ENCODE measurements around the gene ASB3.
A peak's percentile ranks its signal among the peaks of the same experiment; 100 is the strongest.

ASB3 gene

GRCh38 chr2:53646788-53647187 is 140.0 kb downstream of the ASB3 start:
- DNase-seq (ENCODE audit: low read depth): no peak

GRCh38 chr2:53641290-53641689 is 145.5 kb downstream of the ASB3 start:
- no peak for DNase-seq (ENCODE audit: low read depth)

GRCh38 chr2:53640466-53640865 is 146.3 kb downstream of the ASB3 start:
- DNase-seq (ENCODE audit: low read depth): no peak

- DNase-seq (ENCODE audit: low read depth): no peak
Measured at GRCh38 chr2:53636596-53636995, 150.2 kb downstream of the ASB3 start.

GRCh38 chr2:53636109-53636508 is 150.6 kb downstream of the ASB3 start:
- no peak for DNase-seq (ENCODE audit: low read depth)

- no peak for DNase-seq (ENCODE audit: low read depth)
Measured at GRCh38 chr2:53635694-53636093, 151.1 kb downstream of the ASB3 start.

- no peak for DNase-seq (ENCODE audit: low read depth)
Measured at GRCh38 chr2:53633441-53633840, 153.3 kb downstream of the ASB3 start.

- DNase-seq (ENCODE audit: low read depth): peak; percentile 72
Measured at GRCh38 chr2:53632714-53633113, 154.0 kb downstream of the ASB3 start.

GRCh38 chr2:53632126-53632460 is 154.7 kb downstream of the ASB3 start:
- no peak for DNase-seq (ENCODE audit: low read depth)

- DNase-seq (ENCODE audit: low read depth): no peak
Measured at GRCh38 chr2:53631313-53632125, 155.2 kb downstream of the ASB3 start.

GRCh38 chr2:53630026-53630606 is 156.6 kb downstream of the ASB3 start:
- no peak for DNase-seq (ENCODE audit: low read depth)

- DNase-seq (ENCODE audit: low read depth): no peak
Measured at GRCh38 chr2:53629501-53629900, 157.3 kb downstream of the ASB3 start.

GRCh38 chr2:53629001-53629400 is 157.8 kb downstream of the ASB3 start:
- no peak for DNase-seq (ENCODE audit: low read depth)

- DNase-seq (ENCODE audit: low read depth): no peak
Measured at GRCh38 chr2:53622141-53622540, 164.6 kb downstream of the ASB3 start.

- DNase-seq (ENCODE audit: low read depth): no peak
Measured at GRCh38 chr2:53620981-53621380, 165.8 kb downstream of the ASB3 start.

Data from stromal cell of bone marrow (primary cell).